Ishikawa (cell line): ENCODE data around the gene SI.

Source experiments
- CEBPB ChIP-seq: IDR thresholded peaks from 2 replicates; pipeline ENCODE4 v1.6.1; 2012
- CREB1 ChIP-seq: IDR thresholded peaks from 2 replicates; pipeline ENCODE4 v1.6.1; 2012; ENCODE audit warnings: low read depth
- EGR1 ChIP-seq: IDR thresholded peaks from 2 replicates; pipeline ENCODE4 v1.6.1; 2012
- EP300 ChIP-seq: IDR thresholded peaks from 2 replicates; pipeline ENCODE4 v1.6.1; 2012; ENCODE audit warnings: borderline replicate concordance
- FOXM1 ChIP-seq: IDR thresholded peaks from 2 replicates; pipeline ENCODE4 v1.6.1; 2012; ENCODE audit warnings: low read depth, borderline replicate concordance
- MAX ChIP-seq: IDR thresholded peaks from 2 replicates; pipeline ENCODE4 v1.6.1; 2012
- NFIC ChIP-seq: IDR thresholded peaks from 2 replicates; pipeline ENCODE4 v1.6.1; 2012
- RAD21 ChIP-seq: IDR thresholded peaks from 2 replicates; pipeline ENCODE4 v1.6.1; 2012; ENCODE audit warnings: low read depth
- REST ChIP-seq: IDR thresholded peaks from 2 replicates; pipeline ENCODE4 v1.6.1; 2012; ENCODE audit warnings: low read depth, mild to moderate bottlenecking
- TAF1 ChIP-seq: IDR thresholded peaks from 2 replicates; pipeline ENCODE4 v1.6.1; 2012; ENCODE audit warnings: low read depth, mild to moderate bottlenecking
- TCF12 ChIP-seq: IDR thresholded peaks from 2 replicates; pipeline ENCODE4 v1.6.1; 2012; ENCODE audit warnings: low read depth
- TEAD4 ChIP-seq: IDR thresholded peaks from 2 replicates; pipeline ENCODE4 v1.6.1; 2012
- YY1 ChIP-seq: IDR thresholded peaks from 2 replicates; pipeline ENCODE4 v1.6.1; 2012; ENCODE audit warnings: low read depth
- ZBTB7A ChIP-seq: IDR thresholded peaks from 2 replicates; pipeline ENCODE4 v1.6.1; 2012; ENCODE audit warnings: low read depth
- TF ChIP-seq, protein P1 (sequence below): IDR thresholded peaks from 2 replicates; pipeline ENCODE4 v1.6.1; 2012

Gene SI

DNA sequence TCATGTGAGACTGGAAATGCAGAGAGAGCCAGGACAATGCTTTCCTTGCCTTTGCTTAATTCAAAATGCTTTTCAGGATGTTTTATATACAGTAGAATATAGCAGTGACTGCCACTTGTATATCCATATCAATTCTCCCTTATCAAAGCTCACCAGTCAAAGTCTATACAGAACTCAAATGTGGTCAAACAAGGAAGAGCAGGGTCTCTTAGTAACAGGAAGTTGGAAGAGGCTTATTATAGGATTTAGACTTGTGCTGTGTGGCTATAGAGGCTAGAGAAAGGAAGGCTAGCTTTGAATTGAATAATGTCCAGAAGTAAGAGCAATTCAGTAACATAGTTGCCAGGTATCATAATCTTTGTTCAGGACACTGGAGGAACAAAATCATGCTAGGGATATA is 4.4 kb upstream of the SI start:
- TF ChIP-seq YY1 (no peak), CEBPB (no peak), TEAD4 (no peak), TCF12 (no peak), RAD21 (no peak), EP300 (no peak), ZBTB7A (no peak), NFIC (no peak), MAX (no peak), EGR1 (no peak), CREB1 (no peak)

DNA sequence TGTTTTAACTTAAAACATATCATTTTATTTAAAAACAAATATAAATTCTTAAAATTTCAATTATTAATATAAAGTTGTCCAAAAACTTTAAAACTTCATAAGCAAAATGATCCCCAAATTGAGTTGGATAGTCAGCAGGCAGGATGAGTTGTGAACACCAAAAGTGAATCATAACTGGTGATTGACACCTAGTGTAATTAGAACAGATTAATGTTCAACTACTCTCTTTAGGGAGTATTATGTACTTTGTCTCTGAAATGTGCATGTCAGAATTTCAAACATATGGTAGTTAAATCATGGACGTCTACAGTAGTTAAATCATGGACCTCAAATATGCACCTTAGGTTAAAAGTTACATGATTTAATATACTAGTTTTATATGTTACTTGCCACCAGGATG is 2.9 kb upstream of the SI start:
- TF ChIP-seq YY1 (no peak), MAX (no peak), ZBTB7A (no peak), TCF12 (no peak), RAD21 (no peak), EGR1 (no peak), EP300 (no peak), TAF1 (no peak), TEAD4 (no peak)
- TF ChIP-seq, protein P1, sequence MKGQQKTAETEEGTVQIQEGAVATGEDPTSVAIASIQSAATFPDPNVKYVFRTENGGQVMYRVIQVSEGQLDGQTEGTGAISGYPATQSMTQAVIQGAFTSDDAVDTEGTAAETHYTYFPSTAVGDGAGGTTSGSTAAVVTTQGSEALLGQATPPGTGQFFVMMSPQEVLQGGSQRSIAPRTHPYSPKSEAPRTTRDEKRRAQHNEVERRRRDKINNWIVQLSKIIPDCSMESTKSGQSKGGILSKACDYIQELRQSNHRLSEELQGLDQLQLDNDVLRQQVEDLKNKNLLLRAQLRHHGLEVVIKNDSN = no peak

DNA sequence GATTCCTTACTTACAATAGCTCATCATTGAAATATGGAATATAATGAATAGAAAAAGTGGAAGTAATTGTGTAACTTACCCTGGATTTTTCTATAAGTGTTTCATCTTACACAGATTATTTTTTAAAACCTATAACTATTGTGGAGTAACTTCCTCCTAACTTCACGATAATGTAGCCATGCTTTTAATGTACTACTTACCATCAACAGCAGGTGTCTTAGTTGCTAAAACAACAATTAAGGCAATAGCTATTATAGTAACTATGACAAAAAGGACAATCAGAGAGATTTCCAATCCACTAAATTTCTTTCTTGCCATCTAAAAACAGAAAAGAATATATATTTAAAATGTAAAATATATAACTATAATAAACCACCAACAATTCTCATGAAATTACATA is 2.6 kb downstream of the SI start:
- no peak for TF ChIP-seq TEAD4

DNA sequence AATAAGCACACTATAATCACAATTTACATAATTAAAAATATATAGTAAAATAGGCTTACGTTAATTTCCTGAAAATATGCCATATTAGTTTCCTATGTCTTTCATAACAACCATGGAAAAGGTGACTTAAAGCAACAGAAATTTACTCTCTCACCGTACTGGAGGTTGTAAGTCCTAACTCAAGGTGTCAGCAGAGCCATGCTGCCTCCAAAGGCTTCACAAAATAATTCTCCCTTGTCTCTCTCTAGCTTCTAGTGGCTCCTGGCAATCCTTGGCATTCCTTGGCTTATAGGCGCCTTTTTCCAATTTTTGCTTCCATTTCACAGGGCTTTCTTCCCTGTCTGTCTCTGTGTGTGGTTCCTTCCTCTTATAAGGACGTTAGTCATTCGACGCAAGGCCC is 7.6 kb downstream of the SI start:
- TF ChIP-seq REST (no peak), CEBPB (no peak), EGR1 (no peak)
- TF ChIP-seq, protein P1 = no peak

- TF ChIP-seq EP300 (no peak), EGR1 (no peak), MAX (no peak), NFIC (no peak), YY1 (no peak), FOXM1 (no peak), CEBPB (no peak)
- TF ChIP-seq, protein P1 = no peak
Observed at GRCh38 chr3:165056510-165056909, 21.8 kb downstream of the SI start.

DNA sequence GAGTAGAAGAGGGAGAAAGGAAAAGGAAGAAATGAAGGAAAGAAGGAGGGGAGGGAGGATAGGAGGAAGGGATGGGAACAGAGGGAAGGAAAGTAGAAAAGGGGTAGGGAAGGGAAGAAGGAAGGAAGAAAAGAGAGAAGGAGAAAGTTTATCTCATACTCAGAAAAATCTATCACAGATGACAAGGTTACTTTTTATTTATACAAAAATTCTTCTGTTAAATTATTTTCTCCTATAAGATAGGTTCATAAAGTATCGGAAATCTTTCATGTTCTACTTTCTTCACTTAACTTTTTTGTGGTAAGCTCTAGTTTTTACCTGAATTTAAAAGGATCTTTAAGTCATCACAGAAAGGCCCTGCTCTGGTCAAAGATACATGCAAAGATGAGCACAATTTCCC is 38.1 kb downstream of the SI start:
- TF ChIP-seq MAX = no peak
- TF ChIP-seq TCF12 = no peak
- no peak for TF ChIP-seq REST
- no peak for TF ChIP-seq CREB1
- TF ChIP-seq EGR1 = no peak
- TF ChIP-seq, protein P1 = no peak
- no peak for TF ChIP-seq RAD21
- no peak for TF ChIP-seq NFIC
- TF ChIP-seq ZBTB7A = no peak
- TF ChIP-seq CEBPB = no peak
- TF ChIP-seq FOXM1 = no peak
- TF ChIP-seq YY1 = no peak
- no peak for TF ChIP-seq TAF1
- TF ChIP-seq TEAD4 = no peak
- no peak for TF ChIP-seq EP300
